MCF 10A (cell line): ENCODE measurements around the gene ZNF410. TPM values are rescaled to one million over a fixed set of nuclear protein-coding genes. Genes with fewer than 3 reads are reported as not detected.
"Not testable (repeated sequence)": the region's sequence is repeated elsewhere in the genome, so short reads cannot be mapped to it uniquely, and the experiment has no call there.

Source experiments
- Bru-seq: library from RNA; stranded (reverse); fragments of 400-500 nt; gene quantifications from one replicate; lab custom pipeline; 2021; lab: Mats Ljungman, UMichigan
- BruChase-seq, 2 experiments: library from RNA; stranded (reverse); fragments of 400-500 nt; gene quantifications; one replicate each; lab custom pipeline; 2021; lab: Mats Ljungman, UMichigan
- BruUV-seq: library from RNA; stranded (reverse); fragments of 400-500 nt; replicated peaks from 2 replicates; lab custom pipeline; 2021; lab: Mats Ljungman, UMichigan
- CTCF ChIA-PET: fragments of 300-600 bp; sonication (Branson Sonifier 250); formaldehyde crosslinking; extraction: SDS; loops from one replicate; lab custom pipeline; 2021; ENCODE audit warnings: antibody characterized with exemption, inconsistent platforms; lab: Yijun Ruan, JAX
- POLR2A ChIA-PET: fragments of 300-600, 350-650 bp; sonication (Branson Sonifier 250); formaldehyde crosslinking; extraction: SDS; loops from one replicate; lab custom pipeline; 2020; ENCODE audit warnings: antibody characterized with exemption, inconsistent platforms; lab: Yijun Ruan, JAX
- DNase-seq: peaks from one replicate; pipeline ENCODE4 v3.0.0-alpha.2; 2018; ENCODE audit not compliant: unreplicated experiment
- H3K27ac Mint-ChIP-seq: one replicate; pipeline ENCODE4 v1.8.0; 2022; ENCODE audit warnings: mild to moderate bottlenecking, low read depth, mixed read lengths; ENCODE audit not compliant: unreplicated experiment
- H3K27me3 Mint-ChIP-seq: one replicate; pipeline ENCODE4 v1.8.0; 2022; ENCODE audit warnings: mixed read lengths; ENCODE audit not compliant: insufficient read depth, unreplicated experiment
- H3K36me3 Mint-ChIP-seq: one replicate; pipeline ENCODE4 v1.8.0; 2022; ENCODE audit warnings: mild to moderate bottlenecking, moderate library complexity, mixed read lengths; ENCODE audit not compliant: insufficient read depth, unreplicated experiment
- H3K4me1 Mint-ChIP-seq: one replicate; pipeline ENCODE4 v1.8.0; 2022; ENCODE audit warnings: mixed read lengths; ENCODE audit not compliant: insufficient read depth, unreplicated experiment
- H3K4me3 Mint-ChIP-seq: one replicate; pipeline ENCODE4 v1.8.0; 2022; ENCODE audit warnings: mild to moderate bottlenecking, moderate library complexity, mixed read lengths; ENCODE audit not compliant: unreplicated experiment
- H3K9me3 Mint-ChIP-seq: one replicate; pipeline ENCODE4 v1.8.0; 2022; ENCODE audit warnings: mixed read lengths; ENCODE audit not compliant: unreplicated experiment
- CTCF ChIP-seq: fragments of 200-600 bp; IDR thresholded peaks from one replicate; pipeline ENCODE4 v1.8.0; 2022; ENCODE audit warnings: antibody characterized with exemption, mild to moderate bottlenecking; ENCODE audit not compliant: unreplicated experiment
- intact Hi-C: fragments of 100-400 bp; cut with micrococcal nuclease; formaldehyde crosslinking; loops from 2 replicates; pipeline ENCODE4 v1.14.1; 2022
- long read RNA-seq: library from polyadenylated mRNA; stranded (forward); transcript quantifications from one replicate; pipeline ENCODE4 v2.0.0, GENCODE V29; 2022
- total RNA-seq: library from RNA; stranded (reverse); gene quantifications from 2 replicates; pipeline ENCODE4 v1.2.3, GENCODE V29; 2022

ZNF410 gene
- total RNA-seq = 74.0 and 76.0 TPM in 2 replicates
- Bru-seq, nascent RNA = percentile 89 among the genes with signal in this experiment
- percentile 78 among the genes with signal in this experiment for BruChase-seq, experiment 1, labeled RNA remaining after a 6-hour chase
- percentile 82 among the genes with signal in this experiment for BruChase-seq, experiment 2, labeled RNA remaining after a 2-hour chase
- long read RNA-seq, transcript ZNF410-201 (11 exons, 2,293 nt) = minor isoform, 94 of 402 reads
- long read RNA-seq, transcript ZNF410-211 (12 exons, 2,601 nt) = major isoform, 184 of 402 reads
- long read RNA-seq, partial matches to known transcripts = 21 of 402 reads
- long read RNA-seq, other reads (novel, unspliced or antisense) = 98 of 402 reads

- no TSS peak for BruUV-seq
- Mint-ChIP-seq H3K4me3 (peak within 1 kb of the TSS; percentile 82), H3K4me1 (peaks cover 30% of the 10 kb centered on the region), H3K36me3 (peaks cover 40% of the 10 kb centered on the region), H3K27me3 (no peaks in the 10 kb centered on the region), H3K27ac (peak within 1 kb of the TSS; percentile 93), H3K9me3 (no peaks in the 10 kb centered on the region)
- CTCF ChIA-PET = interaction anchor here (0.6 to 0.9 kb wide), 4 partner anchors 13 to 168 kb away, joined by 3 read pairs; partner anchors contain the start of gene PTGR2
- TF ChIP-seq CTCF = no peak
- intact Hi-C loops = loop anchor here (1.0 to 5.0 kb wide), 3 partner anchors 34 to 164 kb away; no protein-coding TSS in a partner anchor
- POLR2A ChIA-PET = interaction anchor here (0.6 to 6.0 kb wide), 46 partner anchors 9 to 1697 kb away, joined by 3 to 95 read pairs (median 5); partner anchors contain the start of genes ACOT2, ALDH6A1, BBOF1 and DNAL1
- DNase-seq = peak; percentile 97
Measured at GRCh38 chr14:73886449-73887317, at the start of gene ZNF410. ZNF410 (plus strand) TSS chr14:73886859; CDS start chr14:73892176, 5,317 bp downstream.

- H3K36me3 Mint-ChIP-seq, intact Hi-C loops, H3K9me3 Mint-ChIP-seq, H3K4me1 Mint-ChIP-seq, BruUV-seq, H3K4me3 Mint-ChIP-seq, H3K27ac Mint-ChIP-seq, H3K27me3 Mint-ChIP-seq: not testable (repeated sequence)
- CTCF ChIA-PET = interaction anchor here (0.7 kb wide), 1 partner anchor 8 kb away, joined by 3 read pairs; no protein-coding TSS in a partner anchor
- POLR2A ChIA-PET = interaction anchor here (0.7 to 2.7 kb wide), 6 partner anchors 8 to 160 kb away, joined by 3 to 19 read pairs (median 5); partner anchors contain the start of genes PTGR2 and ZNF410
- peak; percentile 52 for DNase-seq
Measured at GRCh38 chr14:73838293-73839034, 48.2 kb upstream of the ZNF410 start.

GRCh38 chr14:73842201-73842600 lies 44.5 kb upstream of the ZNF410 start:
- ChIA-PET CTCF (interaction anchor here (0.7 kb wide), 1 partner anchor 11 kb away, joined by 3 read pairs; no protein-coding TSS in a partner anchor), POLR2A (interaction anchor here (0.7 to 1.4 kb wide), 4 partner anchors 9 to 88 kb away, joined by 3 to 16 read pairs (median 4); partner anchors contain the start of genes PTGR2 and ZNF410)
- BruUV-seq = no TSS peak
- Mint-ChIP-seq H3K4me1 (peaks cover 7% of the 10 kb centered on the region), H3K4me3 (no peak overlapping the region), H3K27ac (no peak overlapping the region), H3K9me3 (no peaks in the 10 kb centered on the region), H3K27me3 (no peaks in the 10 kb centered on the region), H3K36me3 (no peaks in the 10 kb centered on the region)
- DNase-seq = no peak
- intact Hi-C loops = no loop called here
- TF ChIP-seq CTCF = no peak

GRCh38 chr14:73842851-73843250 lies 43.8 kb upstream of the ZNF410 start:
- H3K4me3 Mint-ChIP-seq = no peak overlapping the region
- no peak for DNase-seq
- no TSS peak for BruUV-seq
- POLR2A ChIA-PET = interaction anchor here (0.7 to 1.4 kb wide), 4 partner anchors 8 to 98 kb away, joined by 3 to 16 read pairs (median 4); partner anchors contain the start of genes PTGR2 and ZNF410
- H3K27ac Mint-ChIP-seq = no peak overlapping the region
- no peak for TF ChIP-seq CTCF
- H3K4me1 Mint-ChIP-seq = peaks cover 7% of the 10 kb centered on the region
- H3K27me3 Mint-ChIP-seq = no peaks in the 10 kb centered on the region
- intact Hi-C loops = no loop called here
- CTCF ChIA-PET = interaction anchor here (0.7 kb wide), 1 partner anchor 11 kb away, joined by 3 read pairs; no protein-coding TSS in a partner anchor
- no peaks in the 10 kb centered on the region for H3K9me3 Mint-ChIP-seq
- H3K36me3 Mint-ChIP-seq = no peaks in the 10 kb centered on the region
